SIG-M5 (cell line): ENCODE results near the gene DPEP2.
"Not testable (repeated sequence)": the region's sequence is repeated elsewhere in the genome, so short reads cannot be mapped to it uniquely, and the experiment has no call there.

Experiments
- DNase-seq: peaks from one replicate; lab custom pipeline; 2025; lab: John Stamatoyannopoulos, UW

DPEP2 gene, protein sequence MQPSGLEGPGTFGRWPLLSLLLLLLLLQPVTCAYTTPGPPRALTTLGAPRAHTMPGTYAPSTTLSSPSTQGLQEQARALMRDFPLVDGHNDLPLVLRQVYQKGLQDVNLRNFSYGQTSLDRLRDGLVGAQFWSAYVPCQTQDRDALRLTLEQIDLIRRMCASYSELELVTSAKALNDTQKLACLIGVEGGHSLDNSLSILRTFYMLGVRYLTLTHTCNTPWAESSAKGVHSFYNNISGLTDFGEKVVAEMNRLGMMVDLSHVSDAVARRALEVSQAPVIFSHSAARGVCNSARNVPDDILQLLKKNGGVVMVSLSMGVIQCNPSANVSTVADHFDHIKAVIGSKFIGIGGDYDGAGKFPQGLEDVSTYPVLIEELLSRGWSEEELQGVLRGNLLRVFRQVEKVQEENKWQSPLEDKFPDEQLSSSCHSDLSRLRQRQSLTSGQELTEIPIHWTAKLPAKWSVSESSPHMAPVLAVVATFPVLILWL

GRCh38 chr16:67998779-67999688 is at the start of gene DPEP2:
DPEP2 (minus strand) TSS chr16:67999484; CDS start chr16:67993212, 6,272 bp downstream.
- DNase-seq = peak; percentile 53

DNA sequence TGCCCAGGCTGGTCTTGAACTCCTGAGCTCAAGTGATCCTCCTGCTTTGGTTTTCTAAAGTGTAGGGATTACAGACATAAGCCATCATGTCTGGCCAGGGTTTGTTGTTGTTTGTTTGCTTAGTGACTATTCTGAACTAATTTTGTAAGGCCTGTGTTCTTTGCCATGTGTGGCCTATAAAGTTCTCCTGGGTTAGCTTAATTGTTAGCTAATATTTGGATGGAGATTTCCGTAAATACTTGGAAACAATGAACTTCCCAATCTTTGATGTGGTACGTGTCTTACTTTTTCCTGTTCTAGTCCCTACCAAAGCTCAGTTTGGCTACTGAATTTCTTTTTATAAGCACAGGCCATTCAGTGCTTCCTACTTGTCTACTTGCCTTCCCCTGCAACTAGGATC is 48.7 kb upstream of the DPEP2 start:
- DNase-seq = no peak

DNA sequence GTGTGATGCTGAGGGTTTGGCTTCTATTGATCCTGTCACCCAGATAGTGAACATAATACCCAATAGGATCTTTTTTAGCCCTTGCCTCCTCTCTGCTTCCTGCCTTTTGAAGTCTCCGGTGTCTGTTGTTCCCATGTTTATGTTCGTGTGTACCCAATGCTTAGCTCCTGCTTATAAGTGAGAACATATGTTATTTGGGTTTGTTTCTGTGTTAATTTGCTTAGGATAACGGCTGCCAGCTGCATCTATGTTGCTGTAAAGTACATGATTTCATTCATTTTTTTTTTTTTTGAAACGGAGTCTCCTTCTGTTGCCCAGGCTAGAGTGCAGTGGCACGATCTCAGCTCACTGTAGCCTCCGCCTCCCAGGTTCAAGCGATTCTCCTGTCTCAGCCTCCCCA is 46.8 kb upstream of the DPEP2 start:
- no peak for DNase-seq

- DNase-seq = peak; percentile 22
Observed at GRCh38 chr16:68041783-68042182, 42.5 kb upstream of the DPEP2 start.

GRCh38 chr16:68040506-68041288 is 41.4 kb upstream of the DPEP2 start:
- no peak for DNase-seq

- no peak for DNase-seq
Observed at GRCh38 chr16:68037841-68038597, 38.7 kb upstream of the DPEP2 start.

DNA sequence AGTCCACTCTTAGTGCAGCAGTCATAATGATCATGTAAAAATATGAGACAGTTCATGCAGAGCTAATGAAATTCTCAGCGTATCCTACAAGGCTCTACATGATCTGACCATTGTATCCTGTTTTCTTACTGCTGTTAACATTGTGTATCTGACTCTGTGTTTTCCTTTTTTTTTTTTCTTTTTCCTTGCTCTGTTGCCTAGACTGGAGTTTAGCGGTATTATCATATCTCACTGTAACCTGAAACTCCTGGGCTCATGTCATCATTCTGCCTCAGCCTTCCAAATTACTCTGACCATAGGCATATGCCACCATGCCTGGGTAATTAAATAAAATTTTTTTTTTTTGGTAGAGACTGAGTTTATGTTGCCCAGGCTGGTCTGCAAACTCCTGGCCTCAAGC is 35.9 kb upstream of the DPEP2 start:
- DNase-seq = no peak

DNA sequence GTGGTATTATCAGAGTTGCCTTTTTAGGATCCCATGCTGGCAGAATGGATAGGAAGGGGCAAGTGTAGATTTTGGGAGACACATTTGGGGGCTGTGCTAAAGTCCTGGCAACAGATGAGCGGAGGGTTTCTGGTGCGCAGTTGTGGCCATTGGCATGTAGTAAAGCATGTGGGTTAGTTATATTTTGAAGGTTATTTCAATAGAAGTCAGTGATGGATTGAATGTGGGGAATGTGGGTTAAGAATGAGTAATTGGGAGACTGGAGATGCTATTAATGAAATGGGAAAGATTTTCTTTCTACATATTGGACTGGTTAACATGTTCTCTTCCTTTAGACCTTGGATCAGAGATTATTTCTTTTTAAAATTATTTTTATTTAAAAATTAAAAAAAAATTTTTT is 33.8 kb upstream of the DPEP2 start:
- DNase-seq = no peak

DNA sequence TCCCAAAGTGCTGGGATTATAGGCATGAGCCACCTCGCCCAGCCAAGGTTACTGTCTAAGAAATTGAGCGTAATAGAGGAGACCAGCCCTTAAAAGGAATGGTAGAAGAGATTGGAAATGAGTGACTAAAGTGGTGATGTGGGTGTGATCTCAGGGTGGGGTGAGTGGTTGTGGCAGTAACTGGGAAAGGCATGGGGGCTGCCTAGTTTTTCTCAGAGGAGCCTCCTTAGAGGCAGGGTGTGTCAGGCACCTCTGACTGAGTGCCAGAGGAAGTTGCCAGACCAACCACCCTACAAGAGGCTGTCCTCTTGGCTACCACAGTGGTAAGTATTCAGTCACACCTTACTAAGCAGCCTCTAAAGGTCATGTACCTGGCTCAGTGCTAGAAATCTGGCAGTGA is 32.7 kb upstream of the DPEP2 start:
- DNase-seq = no peak

DNA sequence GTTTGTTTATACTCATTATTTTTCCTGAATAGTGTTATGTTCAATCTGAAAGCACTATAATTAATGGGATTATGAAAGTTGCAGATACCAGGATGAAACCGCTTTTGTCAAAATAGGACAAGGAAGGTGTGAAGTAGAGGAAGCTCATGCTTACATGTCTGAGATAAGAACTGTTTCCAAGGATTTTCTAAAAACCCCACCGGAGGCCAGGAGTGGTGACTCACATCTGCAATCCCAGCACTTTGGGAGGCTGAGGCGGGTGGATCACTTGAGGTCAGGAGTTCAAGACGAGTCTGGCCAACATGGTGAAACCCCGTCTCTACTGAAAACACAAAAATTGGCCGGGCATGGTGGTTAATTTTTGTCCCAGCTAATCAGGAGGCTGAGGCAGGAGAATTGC is 30.8 kb upstream of the DPEP2 start:
- not testable (repeated sequence) for DNase-seq

- DNase-seq = no peak
Observed at GRCh38 chr16:68028996-68029395, 29.7 kb upstream of the DPEP2 start.

- peak; percentile 46 for DNase-seq
Observed at GRCh38 chr16:68022728-68023537, 23.6 kb upstream of the DPEP2 start, which contains the start of the genes DDX28 and DUS2. DDX28 (minus strand) TSS chr16:68023232; CDS start chr16:68023202, 30 bp downstream. DUS2 (plus strand) TSS chr16:68023284; CDS start chr16:68038024, 14,740 bp downstream.

- DNase-seq = no peak
Observed at GRCh38 chr16:68022278-68022727, 23.0 kb upstream of the DPEP2 start.

GRCh38 chr16:68021490-68021889 is 22.2 kb upstream of the DPEP2 start:
- DNase-seq = no peak

- DNase-seq = no peak
Observed at GRCh38 chr16:68019167-68019680, 19.9 kb upstream of the DPEP2 start.

DNA sequence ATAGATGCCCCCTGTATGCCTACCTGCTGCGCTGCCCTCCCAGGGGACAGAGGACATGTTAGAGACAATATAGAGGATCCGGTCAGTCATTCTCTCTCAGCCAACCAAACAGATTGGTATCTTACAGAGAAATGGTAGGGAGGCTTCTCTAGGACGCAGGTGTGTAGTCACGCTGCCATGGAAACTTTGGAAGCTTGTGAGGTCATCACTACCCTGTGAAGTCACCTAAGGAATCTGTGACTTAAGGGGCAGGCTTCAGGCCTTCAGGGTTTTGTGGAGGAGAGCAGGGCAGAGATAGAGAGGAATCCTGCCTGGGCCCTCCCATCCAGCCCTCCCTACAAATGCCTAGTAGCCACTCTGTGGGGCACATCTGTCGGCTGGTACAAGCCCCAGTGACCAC is 16.4 kb upstream of the DPEP2 start, which contains the start of gene DPEP2NB:
Gene DPEP2NB, minus strand, starts transcription at position 231 of the 400 bp plus-strand sequence. Its CDS starts 141 bp downstream, at position 90.
- no peak for DNase-seq

DNA sequence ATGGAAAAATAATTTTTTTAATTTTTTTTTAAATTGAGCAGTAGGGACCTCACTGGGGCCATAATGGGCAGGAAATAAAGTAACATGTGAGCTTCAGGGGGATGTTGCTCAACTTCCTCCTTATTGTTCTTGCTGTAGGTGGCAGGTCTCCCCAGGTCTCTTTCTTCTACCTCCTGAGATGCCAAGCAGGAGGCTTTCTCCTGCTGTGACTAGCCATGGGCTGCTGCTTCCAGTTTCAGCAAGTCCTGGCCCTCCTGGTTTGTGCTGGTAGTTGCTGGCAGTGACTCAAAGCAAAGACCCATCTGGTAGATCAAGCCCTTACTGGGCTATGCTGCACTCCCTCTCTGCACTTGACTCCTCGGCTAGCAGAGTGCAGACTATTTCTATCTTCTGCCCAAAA is 14.2 kb upstream of the DPEP2 start:
- DNase-seq = no peak

GRCh38 chr16:68009872-68010271 is 10.6 kb upstream of the DPEP2 start:
- not testable (repeated sequence) for DNase-seq

- no peak for DNase-seq
Observed at GRCh38 chr16:68009157-68009735, 10.0 kb upstream of the DPEP2 start.
